ENCODE results near the gene ACSS2.
A peak's percentile ranks its signal among the peaks of the same experiment; 100 is the strongest.

The ACSS2 gene

DNA sequence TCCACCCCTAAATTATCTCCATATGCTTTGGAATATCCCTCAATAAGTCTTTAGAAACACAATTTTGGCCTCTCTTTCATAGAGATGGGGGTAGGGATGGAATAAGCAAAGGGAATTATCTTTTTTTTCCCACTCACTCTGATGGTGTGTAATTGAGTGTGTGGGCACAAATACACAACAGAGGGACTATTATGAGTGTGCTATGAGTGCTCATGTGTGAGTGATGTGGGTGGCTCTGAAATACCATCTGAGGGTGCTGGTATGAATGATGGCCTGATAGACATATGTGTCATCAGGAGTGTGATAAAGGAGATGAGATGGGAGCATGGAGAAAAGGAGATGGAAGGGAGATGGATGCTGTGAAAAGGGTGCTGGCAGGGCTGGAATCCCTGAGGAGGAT is 43.6 kb downstream of the ACSS2 start:
- H3K4me3 ChIP-seq: no peak overlapping the region
- TF ChIP-seq, protein P1, sequence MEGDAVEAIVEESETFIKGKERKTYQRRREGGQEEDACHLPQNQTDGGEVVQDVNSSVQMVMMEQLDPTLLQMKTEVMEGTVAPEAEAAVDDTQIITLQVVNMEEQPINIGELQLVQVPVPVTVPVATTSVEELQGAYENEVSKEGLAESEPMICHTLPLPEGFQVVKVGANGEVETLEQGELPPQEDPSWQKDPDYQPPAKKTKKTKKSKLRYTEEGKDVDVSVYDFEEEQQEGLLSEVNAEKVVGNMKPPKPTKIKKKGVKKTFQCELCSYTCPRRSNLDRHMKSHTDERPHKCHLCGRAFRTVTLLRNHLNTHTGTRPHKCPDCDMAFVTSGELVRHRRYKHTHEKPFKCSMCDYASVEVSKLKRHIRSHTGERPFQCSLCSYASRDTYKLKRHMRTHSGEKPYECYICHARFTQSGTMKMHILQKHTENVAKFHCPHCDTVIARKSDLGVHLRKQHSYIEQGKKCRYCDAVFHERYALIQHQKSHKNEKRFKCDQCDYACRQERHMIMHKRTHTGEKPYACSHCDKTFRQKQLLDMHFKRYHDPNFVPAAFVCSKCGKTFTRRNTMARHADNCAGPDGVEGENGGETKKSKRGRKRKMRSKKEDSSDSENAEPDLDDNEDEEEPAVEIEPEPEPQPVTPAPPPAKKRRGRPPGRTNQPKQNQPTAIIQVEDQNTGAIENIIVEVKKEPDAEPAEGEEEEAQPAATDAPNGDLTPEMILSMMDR (IDR thresholded peaks at IDR 0.05): no peak
- intact Hi-C loops (cut with DNase I; ENCODE audit: low total_unique reads): no loop called here
- peaks cover 0 to 30% (median 29%) of the 10 kb centered on the region in 3 donors for H3K36me3 ChIP-seq
- no peak for DNase-seq
- H3K4me1 ChIP-seq: peaks cover 0 to 25% (median 20%) of the 10 kb centered on the region in 4 donors
- no peaks in the 10 kb centered on the region for H3K9me3 ChIP-seq
- H3K27me3 ChIP-seq: no peaks in the 10 kb centered on the region
- no peak overlapping the region for H3K27ac ChIP-seq

DNA sequence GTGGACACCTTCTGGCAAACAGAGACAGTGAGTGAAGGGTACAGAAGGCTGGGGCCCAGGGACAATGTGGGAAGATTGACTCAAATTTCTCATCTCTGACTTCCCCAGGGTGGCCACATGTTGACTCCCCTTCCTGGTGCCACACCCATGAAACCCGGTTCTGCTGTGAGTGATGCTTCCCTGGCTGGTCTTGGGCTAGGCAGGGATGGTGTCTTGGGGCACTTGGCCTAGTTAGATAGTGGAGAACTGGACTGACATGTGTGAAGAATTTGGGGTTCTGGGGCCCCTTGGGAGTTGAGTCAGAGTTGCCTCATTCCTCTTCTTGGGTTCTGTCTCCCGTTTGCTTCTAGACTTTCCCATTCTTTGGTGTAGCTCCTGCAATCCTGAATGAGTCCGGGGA is 45.0 kb downstream of the ACSS2 start:
- H3K9me3 ChIP-seq: no peaks in the 10 kb centered on the region
- peaks cover 13 to 43% (median 40%) of the 10 kb centered on the region in 3 donors for H3K36me3 ChIP-seq
- TF ChIP-seq, protein P1 (IDR thresholded peaks at IDR 0.05): no peak
- H3K27me3 ChIP-seq: no peaks in the 10 kb centered on the region
- DNase-seq: no peak
- intact Hi-C loops (cut with DNase I; ENCODE audit: low total_unique reads): no loop called here
- peak overlapping the region; percentile 53 to 62 for H3K27ac ChIP-seq
- H3K4me3 ChIP-seq: no peak overlapping the region
- H3K4me1 ChIP-seq: peaks cover 0 to 25% (median 20%) of the 10 kb centered on the region in 4 donors

DNA sequence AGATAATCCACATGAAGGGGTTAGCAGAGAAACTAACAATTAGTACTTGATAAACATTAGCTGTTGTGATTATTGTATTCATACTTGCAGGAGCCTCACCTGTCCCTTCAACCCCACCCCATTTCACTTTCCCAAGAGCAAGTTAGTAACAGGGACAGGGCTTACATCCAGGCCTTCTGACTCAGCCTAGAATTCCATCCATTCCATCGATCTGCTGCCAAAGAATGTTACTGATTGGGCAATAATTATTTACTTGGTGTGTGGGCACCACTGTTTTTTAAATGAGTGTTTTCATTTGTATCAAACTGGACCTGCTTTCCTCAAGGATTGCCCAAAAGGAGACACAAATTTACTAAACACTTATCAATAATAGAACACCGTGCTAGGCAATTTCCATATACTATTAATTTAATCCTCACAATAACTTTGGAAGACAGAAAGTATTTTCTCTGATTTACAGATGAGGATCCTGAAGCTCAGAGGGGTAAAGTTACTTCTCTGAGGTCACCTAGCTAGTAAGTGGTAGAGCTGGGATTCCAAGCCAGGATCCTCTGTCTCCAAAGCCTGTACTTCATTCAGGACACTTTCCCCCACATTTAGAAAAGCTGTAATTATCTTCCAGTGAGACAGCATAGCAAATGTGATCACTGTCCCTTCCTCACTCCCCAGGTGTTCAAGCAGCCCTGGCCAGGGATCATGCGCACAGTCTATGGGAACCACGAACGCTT is 46.4 kb downstream of the ACSS2 start:
- Histone ChIP-seq H3K27ac (peak overlapping the region; percentile 53 to 62), H3K36me3 (peaks cover 21 to 55% (median 54%) of the 10 kb centered on the region in 3 donors)
- DNase-seq: peak in 1 of 2 donors; percentile 37

DNA sequence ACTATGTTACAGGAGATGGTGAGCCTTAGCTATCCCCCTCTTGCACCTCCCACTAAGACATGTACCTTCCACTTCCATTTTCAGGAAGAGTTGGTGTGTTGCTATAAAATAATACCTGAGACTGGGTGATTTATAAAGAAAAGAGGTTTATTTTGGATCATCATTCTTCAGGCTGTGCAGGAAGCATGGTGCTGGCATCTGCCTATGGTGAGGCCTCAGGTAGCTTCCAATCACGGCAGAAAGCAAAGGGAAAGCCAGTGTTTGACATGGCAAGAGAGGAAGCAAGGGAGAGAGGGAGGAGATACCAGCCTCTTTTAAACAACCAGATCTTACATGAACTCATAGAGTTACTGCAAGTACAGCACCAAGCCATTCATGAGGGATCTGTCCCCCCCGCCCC is 47.0 kb downstream of the ACSS2 start:
- peaks cover 21 to 61% (median 60%) of the 10 kb centered on the region in 3 donors for H3K36me3 ChIP-seq
- H3K4me3 ChIP-seq: no peak overlapping the region
- H3K9me3 ChIP-seq: no peaks in the 10 kb centered on the region
- peak overlapping the region; percentile 53 to 62 for H3K27ac ChIP-seq
- TF ChIP-seq, protein P1 (IDR thresholded peaks at IDR 0.05): no peak
- no peaks in the 10 kb centered on the region for H3K27me3 ChIP-seq
- intact Hi-C loops (cut with DNase I; ENCODE audit: low total_unique reads): no loop called here
- DNase-seq: no peak
- peaks cover 0 to 37% (median 22%) of the 10 kb centered on the region in 4 donors for H3K4me1 ChIP-seq

More for the DNA sequence above, 46.4 kb downstream of the ACSS2 start:
- Histone ChIP-seq H3K9me3 (no peaks in the 10 kb centered on the region), H3K4me1 (peaks cover 0 to 36% (median 22%) of the 10 kb centered on the region in 4 donors), H3K4me3 (no peak overlapping the region), H3K27me3 (no peaks in the 10 kb centered on the region)
- intact Hi-C loops (cut with DNase I; ENCODE audit: low total_unique reads): no loop called here
- TF ChIP-seq, protein P1 (IDR thresholded peaks at IDR 0.05): no peak

DNA sequence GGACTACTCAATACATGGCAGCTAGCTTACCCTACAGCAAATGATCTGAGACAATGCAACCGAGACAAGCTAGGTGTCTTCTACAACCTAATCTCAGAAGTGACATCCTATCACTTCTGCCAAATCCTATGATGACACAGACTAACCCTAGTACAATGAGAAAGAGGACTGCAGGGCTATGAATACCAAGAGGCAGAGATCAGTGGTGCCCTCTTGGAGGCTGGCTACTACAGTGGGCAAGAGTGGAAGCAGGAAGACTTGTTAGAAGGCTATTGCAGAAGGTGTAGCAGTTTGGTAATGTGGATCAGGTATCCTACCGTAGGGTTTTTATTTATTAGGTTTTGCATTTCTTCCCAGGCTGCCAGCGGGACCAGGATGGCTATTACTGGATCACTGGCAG is 48.9 kb downstream of the ACSS2 start:
- Histone ChIP-seq H3K4me3 (no peak overlapping the region), H3K36me3 (peaks cover 24 to 79% (median 76%) of the 10 kb centered on the region in 3 donors), H3K27me3 (no peaks in the 10 kb centered on the region), H3K9me3 (no peaks in the 10 kb centered on the region), H3K27ac (no peak overlapping the region), H3K4me1 (peaks cover 0 to 37% (median 22%) of the 10 kb centered on the region in 4 donors)
- DNase-seq: no peak
- intact Hi-C loops (cut with DNase I; ENCODE audit: low total_unique reads): no loop called here
- TF ChIP-seq, protein P1 (IDR thresholded peaks at IDR 0.05): no peak

All from tibial artery (tissue), 4 donors.